HG02798 (cell line): Measurements from ENCODE around the gene PLSCR3.
A peak's percentile ranks its signal among the peaks of the same experiment; 100 is the strongest.

Experiments
- ATAC-seq: cut with Tn5 transposase; IDR thresholded peaks from one replicate; pipeline ENCODE4 v1.9.1; 2021; ENCODE audit warnings: mild to moderate bottlenecking; ENCODE audit not compliant: unreplicated experiment, poor library complexity

The PLSCR3 gene

GRCh38 chr17:7354262-7354843 lies 40.0 kb downstream of the PLSCR3 start:
- no peak for ATAC-seq

- ATAC-seq = no peak
Measured at GRCh38 chr17:7352910-7353635, 41.3 kb downstream of the PLSCR3 start.

- no peak for ATAC-seq
Measured at GRCh38 chr17:7352503-7352889, 41.8 kb downstream of the PLSCR3 start.

DNA sequence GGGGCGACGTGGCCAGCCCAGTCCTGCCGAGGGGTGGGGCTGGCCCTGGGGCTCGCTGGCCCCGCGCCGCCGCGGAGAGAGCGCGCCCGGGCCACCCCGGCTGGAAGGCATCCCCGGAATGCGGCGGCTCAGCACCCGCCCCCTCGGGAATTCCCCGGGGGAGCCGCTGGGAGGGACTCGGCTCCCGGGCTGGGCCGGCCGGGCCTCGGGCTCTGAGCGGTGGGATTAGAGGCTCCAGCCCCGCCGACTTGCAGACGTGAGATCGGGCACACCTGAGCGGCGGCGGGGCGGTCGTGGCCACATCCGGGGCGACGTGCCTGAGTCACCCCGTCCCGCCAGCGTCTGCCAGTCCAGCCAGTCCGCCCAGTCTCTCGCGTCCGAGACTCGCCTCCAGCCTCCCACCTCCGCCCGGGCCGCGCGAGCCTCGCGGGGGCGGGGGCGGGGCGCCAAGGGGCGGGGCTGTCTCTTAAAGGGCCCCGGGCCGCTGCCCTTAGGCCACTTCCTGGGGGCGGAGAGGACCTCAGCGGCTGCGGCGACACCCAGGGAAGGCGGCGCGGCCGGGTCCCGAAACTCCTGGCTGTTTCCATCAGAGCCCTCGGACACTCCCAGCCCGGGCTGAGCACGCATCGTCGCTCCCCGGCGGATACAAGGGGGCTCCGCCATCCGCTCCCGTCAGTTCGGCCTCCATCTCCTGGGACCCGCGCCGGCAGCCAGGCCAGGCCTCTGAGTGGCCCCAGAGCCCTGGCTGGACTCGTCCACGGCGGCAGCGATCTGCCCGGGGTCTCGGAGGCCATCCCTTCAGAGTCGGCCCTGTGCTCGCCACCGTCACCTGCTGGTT lies 42.4 kb downstream of the PLSCR3 start, which contains the start of gene KCTD11:
Gene KCTD11, plus strand, starts transcription at position 498 of the 838 bp plus-strand sequence.
- ATAC-seq = peak; percentile 70

- no peak for ATAC-seq
Measured at GRCh38 chr17:7348478-7349242, 45.7 kb downstream of the PLSCR3 start.

- ATAC-seq = no peak
Measured at GRCh38 chr17:7347630-7348477, 46.5 kb downstream of the PLSCR3 start.

- ATAC-seq = no peak
Measured at GRCh38 chr17:7346761-7347614, 47.3 kb downstream of the PLSCR3 start.

GRCh38 chr17:7343250-7343649 lies 51.1 kb downstream of the PLSCR3 start:
- no peak for ATAC-seq

DNA sequence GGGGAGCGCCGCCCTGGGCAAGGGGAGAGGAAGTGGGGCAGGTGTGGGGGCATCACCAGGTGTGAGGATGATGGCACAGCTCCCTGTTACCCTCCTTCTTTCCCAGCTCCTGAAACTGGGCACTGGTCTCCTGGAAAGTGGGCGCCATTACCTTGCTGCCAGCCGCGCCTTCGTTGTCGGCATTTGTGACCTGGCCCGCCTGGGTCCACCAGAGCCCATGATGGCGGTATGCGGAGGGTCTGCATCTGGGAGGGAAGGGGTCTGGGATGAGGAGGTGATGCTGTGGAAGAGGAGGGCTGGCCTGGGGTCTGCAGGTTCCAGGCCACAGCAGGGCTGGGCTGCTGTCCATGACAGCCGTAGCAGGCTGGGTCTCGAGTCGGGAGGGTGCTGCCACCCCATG lies 52.5 kb downstream of the PLSCR3 start:
- no peak for ATAC-seq

- ATAC-seq = no peak
Measured at GRCh38 chr17:7340179-7340578, 54.1 kb downstream of the PLSCR3 start.
